Skin of body (tissue), 2 donors: ENCODE measurements around the gene DMXL2. TPM values are rescaled to one million over a fixed set of nuclear protein-coding genes. Genes with fewer than 3 reads are reported as not detected.
"Not testable (repeated sequence)": the region's sequence is repeated elsewhere in the genome, so short reads cannot be mapped to it uniquely, and the experiment has no call there.

ENCODE experiments used
- DNase-seq: peaks from one replicate; lab custom pipeline; 2025; lab: John Stamatoyannopoulos, UW
- total RNA-seq: library from RNA; depleted of rRNA; stranded (reverse); fragments of >200 nt; gene quantifications from one replicate; pipeline ENCODE4 v1.2.3, GENCODE V29; 2014

Gene DMXL2
- total RNA-seq, 1 donor from 2014 or later = 35.5 TPM

- not testable (repeated sequence) for DNase-seq
Measured at GRCh38 chr15:51423040-51423439, 199.5 kb downstream of the DMXL2 start.

DNA sequence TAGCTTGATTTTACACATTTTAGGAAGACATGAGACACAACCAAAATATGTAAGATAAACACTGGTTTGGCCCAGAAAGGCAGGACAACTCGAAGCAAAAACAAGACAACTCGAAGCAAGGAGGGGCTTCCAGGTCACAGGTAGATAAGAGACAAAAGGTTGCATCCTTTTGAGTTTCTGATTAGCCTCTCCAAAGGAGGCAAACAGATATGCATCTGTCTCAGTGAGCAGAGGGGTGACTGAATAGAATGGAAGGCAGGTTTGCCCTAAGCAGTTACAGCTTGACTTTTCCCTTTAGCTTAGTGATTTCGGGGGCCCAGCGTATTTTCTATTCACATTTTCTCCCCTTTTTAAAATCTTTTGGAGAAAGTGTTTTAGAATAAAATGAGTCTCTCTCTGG is 206.4 kb downstream of the DMXL2 start:
- no peak for DNase-seq

DNA sequence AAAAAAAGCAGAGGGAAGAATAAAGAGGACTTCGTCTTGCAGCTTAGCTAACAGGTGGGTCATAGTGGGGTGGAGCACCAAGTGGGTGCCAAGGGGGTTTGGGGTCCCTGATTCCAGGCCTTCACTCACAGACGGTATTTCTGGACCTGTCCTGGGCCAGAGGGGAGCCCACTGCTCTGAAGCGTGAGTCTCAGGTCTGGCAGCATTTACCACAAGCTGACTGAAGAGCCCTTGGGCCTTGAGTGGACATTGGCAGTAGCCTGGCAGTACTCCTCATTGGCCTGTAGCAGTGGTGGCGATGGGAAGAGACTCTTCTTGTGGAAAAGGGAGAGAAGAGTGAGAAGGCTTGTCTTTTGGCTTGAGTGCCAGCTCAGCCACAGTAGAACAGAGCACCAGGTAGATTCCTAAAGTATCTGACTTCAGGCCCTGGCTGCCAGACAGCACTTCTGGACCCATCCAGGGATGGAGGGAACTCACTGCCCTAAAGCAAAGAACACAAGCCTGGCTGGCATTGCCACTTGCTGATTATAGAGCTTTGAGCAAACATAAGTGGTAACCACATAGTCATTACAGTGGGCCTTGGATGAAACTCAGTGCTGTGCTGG is 208.2 kb downstream of the DMXL2 start:
- DNase-seq = no peak

DNA sequence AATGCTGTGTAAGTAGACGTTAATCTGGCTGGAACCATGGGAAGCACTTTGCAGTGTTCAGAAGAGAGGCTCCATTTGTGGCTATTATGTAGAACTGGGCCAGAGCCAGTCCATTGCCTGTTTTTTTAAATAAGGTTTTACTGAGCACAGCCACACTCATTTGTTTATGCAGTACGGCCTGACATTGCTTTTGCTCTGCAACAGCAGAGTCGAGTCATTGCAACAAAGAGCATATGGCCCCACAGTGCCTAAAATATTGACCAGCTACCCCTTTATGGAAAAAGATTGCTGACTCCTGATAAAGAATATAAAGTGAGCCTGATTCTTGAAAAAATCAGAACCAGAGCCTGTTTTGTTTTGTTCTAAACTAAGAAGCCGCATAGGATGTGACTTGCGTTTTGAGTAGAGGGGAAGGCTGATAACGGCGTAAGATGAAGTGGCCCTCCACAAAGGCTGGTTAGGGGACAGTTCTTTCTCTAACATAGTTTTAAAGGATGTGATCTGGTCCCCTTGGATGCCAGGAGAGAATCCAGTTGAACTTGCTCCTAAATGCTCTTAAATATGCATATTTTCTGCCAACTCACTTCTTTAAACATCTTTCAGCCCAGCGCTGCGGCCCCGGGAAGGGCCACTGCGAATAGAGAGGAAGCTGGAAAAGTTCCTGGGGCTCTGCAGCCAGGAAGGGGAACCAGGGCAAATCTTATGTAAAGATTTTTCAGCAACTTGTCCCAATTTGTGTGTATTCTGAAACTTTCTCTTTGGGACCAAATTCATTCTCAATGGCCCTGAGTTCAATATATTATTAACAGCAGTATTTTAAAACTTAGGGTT is 216.7 kb downstream of the DMXL2 start:
- DNase-seq = no peak

DNA sequence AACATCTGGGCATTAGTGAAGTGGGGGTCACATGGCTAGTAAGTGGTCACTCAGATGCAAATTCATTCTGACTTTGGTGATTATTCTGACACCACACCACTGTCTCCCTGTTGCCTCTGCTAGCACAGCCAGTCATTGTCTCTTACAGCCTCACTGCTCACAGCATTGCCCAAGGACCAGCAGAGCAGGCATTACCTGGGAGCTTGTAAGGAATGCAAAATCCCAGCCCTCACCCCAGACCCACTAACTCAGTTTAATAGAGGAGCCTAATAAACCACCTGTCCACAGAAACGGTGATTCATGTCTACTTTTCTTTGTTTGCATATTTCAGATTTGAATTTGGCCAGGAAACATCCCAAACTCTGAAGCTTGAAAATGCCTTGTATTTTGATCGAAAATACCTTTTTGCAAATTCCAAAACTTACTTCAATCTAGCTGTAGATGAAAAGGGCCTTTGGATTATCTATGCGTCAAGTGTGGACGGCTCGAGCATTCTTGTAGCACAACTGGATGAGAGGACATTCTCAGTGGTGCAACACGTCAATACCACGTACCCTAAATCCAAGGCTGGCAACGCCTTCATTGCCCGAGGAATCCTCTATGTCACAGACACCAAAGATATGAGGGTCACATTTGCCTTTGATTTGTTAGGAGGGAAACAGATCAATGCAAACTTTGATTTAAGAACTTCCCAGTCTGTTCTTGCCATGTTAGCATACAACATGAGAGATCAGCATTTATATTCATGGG is 218.4 kb downstream of the DMXL2 start:
- DNase-seq = no peak

DNA sequence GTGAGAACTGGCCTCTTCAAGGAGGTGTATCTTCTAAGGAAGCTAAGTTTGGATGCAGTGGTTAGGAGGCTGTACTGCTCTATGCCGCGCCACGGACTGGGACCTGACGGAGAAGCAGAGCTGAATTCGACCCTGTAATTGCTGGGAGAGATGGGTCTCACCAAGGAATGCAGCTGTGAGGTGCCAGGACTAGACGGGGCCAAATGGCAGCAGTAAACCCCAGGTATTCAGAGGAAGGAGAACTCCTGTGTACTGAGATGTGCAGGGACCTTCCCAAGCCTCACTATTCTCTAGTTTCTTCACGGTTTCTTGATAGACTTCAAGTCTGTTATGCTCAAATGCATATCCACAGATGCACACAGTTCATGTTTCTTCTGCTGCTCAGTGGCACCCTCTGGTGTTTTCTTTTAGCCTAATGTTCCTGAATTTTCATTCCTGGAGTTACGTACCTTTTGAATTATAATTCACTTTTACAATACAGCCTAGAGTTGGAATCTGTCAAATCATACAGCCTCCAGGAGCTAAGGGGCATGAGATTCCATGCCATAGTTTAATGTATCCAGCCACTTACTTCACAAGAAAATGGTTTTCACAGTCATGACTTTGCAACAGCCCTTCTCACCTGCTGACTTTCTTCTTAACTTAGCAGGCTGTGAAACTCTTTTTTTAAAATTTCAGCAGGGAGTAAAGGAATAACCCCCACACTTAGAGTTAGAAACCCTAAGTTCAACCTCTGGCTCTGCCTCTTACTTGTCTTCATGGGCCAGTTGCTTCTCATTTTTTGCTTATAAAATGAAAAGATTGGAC is 219.3 kb downstream of the DMXL2 start:
- no peak for DNase-seq

- DNase-seq = no peak
Measured at GRCh38 chr15:51401872-51402517, 220.6 kb downstream of the DMXL2 start.

DNA sequence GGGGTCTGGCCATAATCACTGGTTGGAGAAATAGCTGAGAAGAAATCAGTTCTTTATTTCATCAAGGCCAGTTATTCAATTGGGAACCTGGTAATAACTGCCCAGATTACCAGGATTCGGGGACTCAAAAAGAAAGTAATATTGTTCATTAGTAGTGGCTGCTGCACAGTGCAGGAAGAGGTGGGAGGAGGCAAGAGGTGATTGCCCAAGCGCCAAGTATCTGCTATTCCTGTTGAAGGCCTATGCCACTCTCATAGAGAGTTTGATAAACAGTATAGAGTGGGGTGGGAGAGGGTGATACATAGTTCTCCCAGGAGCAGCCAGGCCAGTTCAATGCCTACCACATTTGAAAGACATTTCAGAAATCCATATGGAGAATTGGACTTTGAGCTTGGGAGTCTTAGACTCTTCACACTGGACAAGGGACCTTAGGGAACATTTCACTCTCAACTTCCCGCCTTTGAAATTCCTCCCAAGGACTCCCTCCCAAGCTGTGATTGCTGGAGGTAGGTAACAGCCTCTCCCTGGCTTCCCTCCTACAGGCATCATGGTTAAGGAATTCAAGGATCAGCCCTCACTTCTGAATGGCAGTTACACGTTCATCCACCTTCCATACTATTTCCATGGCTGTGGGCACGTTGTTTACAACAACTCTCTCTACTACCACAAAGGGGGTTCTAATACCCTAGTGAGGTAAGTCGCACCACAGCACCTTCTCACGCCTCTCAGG is 221.4 kb downstream of the DMXL2 start:
- no peak for DNase-seq

- no peak for DNase-seq
Measured at GRCh38 chr15:51398626-51399025, 223.9 kb downstream of the DMXL2 start.

Other genes starting within 250 kb of the DMXL2 start
- not detected for gene SCG3, start 58.7 kb upstream of the DMXL2 start, total RNA-seq
- 5.1 TPM for gene LYSMD2, start 114.9 kb upstream of the DMXL2 start, total RNA-seq
- gene TMOD2, start 128.8 kb upstream of the DMXL2 start, total RNA-seq = 10.2 TPM
- gene TMOD3, start 206.9 kb upstream of the DMXL2 start, total RNA-seq = 41.9 TPM